GM12801 (cell line): ENCODE measurements around the gene AHRR.

Experiments
- CTCF ChIP-seq: IDR thresholded peaks from one replicate; pipeline ENCODE4 v1.5.1; 2011; ENCODE audit warnings: control low read depth; ENCODE audit not compliant: insufficient read length; ENCODE audit errors: extremely low read depth

AHRR gene

DNA sequence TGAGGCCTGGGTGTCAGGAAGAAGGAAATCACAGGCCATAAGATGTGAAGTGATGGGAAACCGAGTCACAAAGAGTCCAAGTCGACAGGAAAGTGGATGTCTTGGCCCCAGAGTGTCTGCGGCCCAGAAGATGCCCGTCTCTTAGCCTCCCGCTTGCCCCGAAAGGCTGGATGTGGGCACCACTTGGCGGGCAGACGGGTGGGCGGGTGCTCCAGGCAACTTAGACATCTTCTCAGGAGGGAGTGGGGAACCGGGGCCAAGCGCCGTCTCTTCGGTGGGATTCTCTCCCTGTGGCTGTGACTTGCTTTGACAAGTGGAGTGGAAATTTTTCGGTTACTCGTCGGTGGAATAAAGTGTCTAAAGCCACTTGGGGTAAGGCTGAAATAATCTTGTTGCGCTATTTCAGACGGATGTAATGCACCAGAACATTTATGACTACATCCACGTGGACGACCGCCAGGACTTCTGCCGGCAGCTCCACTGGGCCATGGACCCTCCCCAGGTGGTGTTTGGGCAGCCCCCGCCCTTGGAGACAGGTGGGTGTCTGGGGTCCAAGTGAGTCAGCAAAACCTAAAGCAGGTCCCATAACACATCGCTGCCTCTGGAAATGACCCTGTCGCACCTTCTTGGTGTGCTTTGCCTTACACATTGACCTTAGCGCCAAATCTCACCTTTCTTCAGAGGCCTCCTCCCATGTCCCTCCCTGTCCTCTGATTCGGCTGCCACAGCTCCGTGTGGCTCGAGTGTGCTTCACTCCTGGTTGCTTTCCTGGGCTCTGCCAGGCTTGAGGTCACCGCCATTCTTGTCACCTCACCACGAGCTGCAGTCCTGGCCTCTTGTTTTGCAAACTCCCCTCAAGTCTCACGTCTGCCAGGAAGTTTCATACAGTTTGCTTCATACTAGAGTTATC is 101.1 kb downstream of the AHRR start:
- TF ChIP-seq CTCF = no peak

- TF ChIP-seq CTCF = no peak
Observed at GRCh38 chr5:423233-423565, 101.7 kb downstream of the AHRR start.

DNA sequence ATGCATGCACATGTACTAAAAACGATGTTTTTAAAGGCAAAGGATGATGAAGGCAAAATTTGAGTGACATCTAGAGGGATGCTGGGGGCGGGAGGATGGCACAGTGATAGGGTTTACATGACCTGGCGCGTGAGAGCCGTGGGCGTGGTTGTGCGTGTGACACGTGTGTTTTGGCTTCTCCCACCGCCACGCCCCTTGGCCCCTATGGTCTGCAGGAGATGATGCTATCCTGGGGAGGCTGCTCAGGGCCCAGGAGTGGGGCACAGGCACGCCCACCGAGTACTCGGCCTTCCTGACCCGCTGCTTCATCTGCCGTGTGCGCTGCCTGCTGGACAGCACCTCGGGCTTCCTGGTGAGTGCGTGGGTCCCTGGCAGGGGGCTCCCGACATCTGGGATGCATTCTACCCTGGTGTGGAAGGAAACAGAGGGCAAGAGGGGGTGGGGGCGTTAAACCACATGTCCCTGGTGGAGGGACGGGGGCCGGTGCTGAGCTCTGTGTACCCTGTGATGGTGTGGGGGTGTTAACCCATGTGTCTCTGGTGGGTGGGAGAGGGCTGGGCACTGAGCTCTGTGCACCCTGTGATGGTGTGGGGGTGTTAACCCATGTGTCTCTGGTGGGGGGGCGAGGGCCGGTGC is 102.2 kb downstream of the AHRR start:
- TF ChIP-seq CTCF = no peak

GRCh38 chr5:424301-425110 is 103.0 kb downstream of the AHRR start:
- no peak for TF ChIP-seq CTCF

GRCh38 chr5:425714-426113 is 104.2 kb downstream of the AHRR start:
- no peak for TF ChIP-seq CTCF

- no peak for TF ChIP-seq CTCF
Observed at GRCh38 chr5:426392-426976, 105.0 kb downstream of the AHRR start.
